Stimulated activated naive CD8-positive, alpha-beta T cell treated with anti-CD3 and anti-CD28 coated beads, Interleukin-15, Interleukin-2, amounts not matched to agents 100 U/mL and 50 U/mL, for 24 hours (primary cell): ENCODE measurements around the gene PARP9.

Source experiments
- ATAC-seq: fragments of 150-1000 bp; cut with Tn5 transposase; one replicate; pipeline ENCODE4 v1.10.0; 2021
- DNase-seq: peaks from one replicate; pipeline ENCODE4 v3.0.0; 2021

Gene PARP9

GRCh38 chr3:122564155-122564912 lies at the start of gene PARP9, which contains the start of gene DTX3L:
PARP9 (minus strand) TSS chr3:122564300; CDS start chr3:122559620, 4,680 bp downstream.
DTX3L (plus strand) TSS chr3:122564338; CDS start chr3:122564427, 89 bp downstream.
- ATAC-seq (peak; percentile 88), DNase-seq (peak; percentile 81)

GRCh38 chr3:122612696-122613095 lies 48.6 kb upstream of the PARP9 start:
- ATAC-seq (no peak), DNase-seq (no peak)

GRCh38 chr3:122609798-122610559 lies 45.9 kb upstream of the PARP9 start:
- peak; percentile 11 for DNase-seq
- ATAC-seq, result peak; percentile 98

GRCh38 chr3:122608916-122609315 lies 44.8 kb upstream of the PARP9 start:
- DNase-seq (no peak), ATAC-seq (no peak)

- DNase-seq (no peak), ATAC-seq (no peak)
These were observed 42.2 kb upstream of the PARP9 start for GRCh38 chr3:122606330-122606729.

GRCh38 chr3:122603056-122603455 lies 39.0 kb upstream of the PARP9 start:
- ATAC-seq, result no peak
- DNase-seq, result no peak

GRCh38 chr3:122602011-122602710 lies 38.1 kb upstream of the PARP9 start:
- DNase-seq, result no peak
- ATAC-seq, result no peak

GRCh38 chr3:122598556-122598955 lies 34.5 kb upstream of the PARP9 start:
- no peak for ATAC-seq

GRCh38 chr3:122598151-122598550 lies 34.1 kb upstream of the PARP9 start:
- DNase-seq, result no peak
- ATAC-seq, result no peak

More at GRCh38 chr3:122598556-122598955, 34.5 kb upstream of the PARP9 start:
- DNase-seq, result no peak

GRCh38 chr3:122594025-122594424 lies 29.9 kb upstream of the PARP9 start:
- DNase-seq (no peak), ATAC-seq (no peak)

GRCh38 chr3:122590610-122591009 lies 26.5 kb upstream of the PARP9 start:
- ATAC-seq, result no peak
- DNase-seq, result no peak

- peak; percentile 38 for ATAC-seq
- no peak for DNase-seq
These were observed 25.2 kb upstream of the PARP9 start for GRCh38 chr3:122589297-122589696.

GRCh38 chr3:122587572-122587971 lies 23.5 kb upstream of the PARP9 start:
- DNase-seq, result no peak
- no peak for ATAC-seq

GRCh38 chr3:122586773-122587485 lies 22.8 kb upstream of the PARP9 start:
- ATAC-seq (peak; percentile 52), DNase-seq (no peak)

- ATAC-seq, result peak; percentile 57
These were observed 22.0 kb upstream of the PARP9 start for GRCh38 chr3:122586098-122586497.

GRCh38 chr3:122582390-122582789 lies 18.3 kb upstream of the PARP9 start:
- DNase-seq (no peak), ATAC-seq (no peak)

More at GRCh38 chr3:122586098-122586497, 22.0 kb upstream of the PARP9 start:
- no peak for DNase-seq

- DNase-seq, result no peak
- no peak for ATAC-seq
These were observed 17.5 kb upstream of the PARP9 start for GRCh38 chr3:122581622-122582021.

GRCh38 chr3:122580470-122580869 lies 16.4 kb upstream of the PARP9 start:
- ATAC-seq (no peak), DNase-seq (no peak)

GRCh38 chr3:122578069-122578740 lies 14.1 kb upstream of the PARP9 start:
- no peak for ATAC-seq

GRCh38 chr3:122577409-122578031 lies 13.4 kb upstream of the PARP9 start, which contains the start of gene PARP15:
PARP15 (plus strand) TSS chr3:122577650; CDS start chr3:122577668, 18 bp downstream.
- ATAC-seq, result no peak
- peak; percentile 63 for DNase-seq

More at GRCh38 chr3:122578069-122578740, 14.1 kb upstream of the PARP9 start:
- no peak for DNase-seq
